BJ (cell line): ENCODE results near the gene WBP11. TPM values are rescaled to one million over a fixed set of nuclear protein-coding genes. Genes with fewer than 3 reads are reported as not detected.

Experiments used
- CTCF ChIA-PET: fragments of 350-600 bp; formaldehyde crosslinking; extraction: SDS; loops from one replicate; lab custom pipeline; 2021; ENCODE audit warnings: antibody characterized with exemption, inconsistent platforms; lab: Yijun Ruan, JAX
- POLR2A ChIA-PET: fragments of 300-600 bp; sonication (Branson Sonifier 250); formaldehyde crosslinking; extraction: SDS; loops from one replicate; lab custom pipeline; 2021; ENCODE audit warnings: antibody characterized with exemption; lab: Charles Lee
- DNase-seq: peaks from one replicate; pipeline ENCODE4 v3.0.0-alpha.2; 2011; ENCODE audit warnings: low read depth
- H3K27me3 ChIP-seq: 2 replicates; pipeline ENCODE4 v1.6.0; 2011; ENCODE audit warnings: low read length; ENCODE audit not compliant: control insufficient read depth, insufficient read depth
- H3K36me3 ChIP-seq: 2 replicates; pipeline ENCODE4 v1.5.1; 2011; ENCODE audit warnings: low read length; ENCODE audit not compliant: control insufficient read depth, insufficient read depth
- H3K4me3 ChIP-seq: 2 replicates; pipeline ENCODE4 v1.5.1; 2011; ENCODE audit warnings: low read depth, mild to moderate bottlenecking, control low read depth, low read length
- CTCF ChIP-seq: IDR thresholded peaks from 2 replicates; pipeline ENCODE4 v1.5.1; 2011; ENCODE audit warnings: low read depth, mild to moderate bottlenecking, control low read depth, inconsistent platforms, low read length, moderate library complexity; ENCODE audit not compliant: insufficient read depth
- polyA plus RNA-seq: library from polyadenylated mRNA; depleted of rRNA; stranded (reverse); fragments of >200 nt; gene quantifications from 2 replicates; pipeline ENCODE4 v1.2.3, GENCODE V29; 2011

WBP11 gene
- polyA plus RNA-seq, 1 experiment: 12.8 TPM

- POLR2A ChIA-PET: no interaction called here
- H3K4me3 ChIP-seq: no peak overlapping the region
- no peak for TF ChIP-seq CTCF
- DNase-seq: no peak
- H3K27me3 ChIP-seq: no peaks in the 10 kb centered on the region
- no peaks in the 10 kb centered on the region for H3K36me3 ChIP-seq
- CTCF ChIA-PET: interaction anchor here (2.2 kb wide), 1 partner anchor 16 kb away, joined by 8 read pairs; no protein-coding TSS in a partner anchor
Observed at GRCh38 chr12:14826491-14826890, 23.2 kb upstream of the WBP11 start.

DNA sequence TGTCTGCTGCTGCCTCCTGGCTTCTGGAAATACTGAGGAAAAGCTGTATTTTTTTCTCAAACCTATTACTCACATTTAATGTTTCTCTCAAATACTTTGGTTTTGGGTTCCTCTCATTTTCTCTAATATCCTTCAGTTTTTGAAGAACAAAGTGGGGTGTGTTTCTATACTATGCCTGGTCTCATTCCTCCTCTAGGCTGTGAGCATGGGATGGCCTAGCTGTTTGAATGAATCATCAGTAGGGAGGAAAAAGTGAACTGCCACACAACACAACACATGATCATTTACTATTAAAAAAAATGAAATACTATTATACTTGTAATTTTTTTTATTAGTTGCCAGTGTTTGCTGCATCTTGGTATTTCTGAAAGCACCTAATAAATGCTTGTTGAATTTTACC lies 22.0 kb upstream of the WBP11 start:
- H3K4me3 ChIP-seq: no peak overlapping the region
- no peaks in the 10 kb centered on the region for H3K27me3 ChIP-seq
- no peak for DNase-seq
- ChIA-PET POLR2A (no interaction called here), CTCF (interaction anchor here (0.9 to 2.2 kb wide), 3 partner anchors 15 to 54 kb away, joined by 3 to 8 read pairs (median 5); a partner anchor contains a TSS)
- no peak for TF ChIP-seq CTCF
- H3K36me3 ChIP-seq: no peaks in the 10 kb centered on the region

GRCh38 chr12:14824012-14824634 lies 20.8 kb upstream of the WBP11 start:
- CTCF ChIA-PET: interaction anchor here (1.2 kb wide), 1 partner anchor 53 kb away, joined by 5 read pairs; a partner anchor contains a TSS
- H3K4me3 ChIP-seq: no peak overlapping the region
- POLR2A ChIA-PET: no interaction called here
- no peak for DNase-seq
- H3K36me3 ChIP-seq: no peaks in the 10 kb centered on the region
- no peak for TF ChIP-seq CTCF
- H3K27me3 ChIP-seq: no peaks in the 10 kb centered on the region

DNA sequence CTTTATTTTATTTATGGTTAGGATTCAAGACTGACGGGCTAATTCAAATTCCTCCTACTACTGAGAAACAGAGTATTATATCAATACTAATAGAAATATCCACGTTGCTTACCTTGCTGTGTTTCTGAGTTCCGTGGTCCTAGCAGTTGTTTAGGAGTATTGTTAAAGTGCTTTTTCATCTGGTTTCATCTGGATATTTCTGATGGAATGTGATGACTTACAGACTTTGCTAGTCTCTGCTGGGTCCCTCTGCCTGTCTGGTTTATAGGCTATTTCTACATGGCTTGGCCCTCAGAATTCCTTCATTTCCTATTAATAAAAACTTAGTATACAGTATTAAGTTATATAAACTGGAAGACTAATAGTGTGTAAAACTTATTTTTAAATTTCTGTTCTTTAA lies 10.7 kb upstream of the WBP11 start, which contains the start of gene SMCO3:
TSS of gene SMCO3 (minus strand) at position 169 of the 400 bp plus-strand sequence. CDS start 7,502 bp downstream, outside the sequence.
- no peak for DNase-seq
- CTCF ChIA-PET: interaction anchor here (0.9 to 1.4 kb wide), 4 partner anchors 9 to 408 kb away, joined by 3 to 4 read pairs (median 4); partner anchors contain the start of genes C12orf60, RERG and WBP11

More for the DNA sequence above, 10.7 kb upstream of the WBP11 start, which contains the start of gene SMCO3:
- no peak for TF ChIP-seq CTCF
- no peaks in the 10 kb centered on the region for H3K36me3 ChIP-seq
- no peaks in the 10 kb centered on the region for H3K27me3 ChIP-seq
- POLR2A ChIA-PET: no interaction called here
- H3K4me3 ChIP-seq: no peak within 1 kb of the TSS
